B cell (primary cell): ENCODE measurements around the gene MTPN. TPM values are rescaled to one million over a fixed set of nuclear protein-coding genes. Genes with fewer than 3 reads are reported as not detected.

Experiments used
- ATAC-seq: fragments of 200-7000 bp; cut with Tn5 transposase; one replicate; pipeline ENCODE4 v1.10.0; 2021; ENCODE audit warnings: low read depth, mild to moderate bottlenecking, moderate number of reproducible peaks, moderate library complexity
- CTCF ChIA-PET: fragments of 350-600 bp; sonication (Branson Sonifier 250); formaldehyde crosslinking; loops from one replicate; lab custom pipeline; 2021; ENCODE audit warnings: antibody characterized with exemption, inconsistent platforms; lab: Charles Lee
- POLR2A ChIA-PET: fragments of 350-600 bp; sonication (Branson Sonifier 250); formaldehyde crosslinking; loops from one replicate; lab custom pipeline; 2021; ENCODE audit warnings: antibody characterized with exemption; lab: Charles Lee
- DNase-seq: peaks from one replicate; pipeline ENCODE4 v3.0.0; 2013
- H2AFZ ChIP-seq: 2 replicates; pipeline ENCODE4 v1.6.1; 2012; ENCODE audit warnings: mild to moderate bottlenecking, low read depth, low read length; ENCODE audit not compliant: insufficient read depth, poor library complexity, severe bottlenecking
- H3K27ac ChIP-seq, 2 donors: 1 replicate in 1 of 2; 2 replicates in 1 of 2; pipeline ENCODE4 v1.5.1; 2012 to 2013; ENCODE audit warnings: low read length in 2 of 2, mild to moderate bottlenecking in 2 of 2, moderate library complexity in 1 of 2
- H3K27me3 ChIP-seq, 4 experiments: fragments of 200-600 bp in 1 of 4; sonication (generic) in 1 of 4; replicated peaks in 1 of 4; 1 replicate in 2 of 4; 2 replicates in 2 of 4; pipeline versions ENCODE4 v1.6.1 to v1.7.0; 2013 to 2016; ENCODE audit warnings: low read length in 3 of 4, mild to moderate bottlenecking in 2 of 4, mixed read lengths in 1 of 4, moderate library complexity in 1 of 4; ENCODE audit not compliant: insufficient read depth in 4 of 4, control insufficient read depth in 3 of 4; ENCODE audit errors: control extremely low read depth in 1 of 4
- H3K36me3 ChIP-seq, 2 experiments: replicated peaks in 1 of 2; 1 replicate in 1 of 2; 2 replicates in 1 of 2; pipeline versions ENCODE4 v1.6.1 to v1.7.1; 2013; ENCODE audit warnings: low read length in 1 of 2; ENCODE audit not compliant: insufficient read depth in 2 of 2, control insufficient read depth in 1 of 2; ENCODE audit errors: control extremely low read depth in 1 of 2, extremely low read depth in 1 of 2
- H3K4me1 ChIP-seq, 2 donors: fragments of 200-600 bp in 1 of 2; sonication (generic) in 1 of 2; 1 replicate in 1 of 2; 2 replicates in 1 of 2; pipeline versions ENCODE4 v1.5.1 to v1.6.1; 2013 to 2017; ENCODE audit warnings: low read length in 2 of 2; ENCODE audit not compliant: control insufficient read depth in 2 of 2, insufficient read depth in 2 of 2
- H3K4me2 ChIP-seq: replicated peaks from 2 replicates; pipeline ENCODE3; 2012; ENCODE audit warnings: mild to moderate bottlenecking, low read depth, low read length; ENCODE audit not compliant: poor library complexity, severe bottlenecking
- H3K4me3 ChIP-seq, 5 experiments: fragments of 200-600 bp in 1 of 5; sonication (generic) in 1 of 5; 1 replicate in 3 of 5; 2 replicates in 2 of 5; pipeline versions ENCODE4 v1.5.1 to v1.7.0; 2011 to 2016; ENCODE audit warnings: low read length in 4 of 5, mild to moderate bottlenecking in 4 of 5, low read depth in 2 of 5, control low read depth in 1 of 5, moderate library complexity in 1 of 5; ENCODE audit not compliant: insufficient read depth in 1 of 5; ENCODE audit errors: control extremely low read depth in 1 of 5, extremely low read depth in 1 of 5
- H3K79me2 ChIP-seq: fragments of 200-600 bp; sonication (generic); one replicate; pipeline ENCODE4 v1.6.0; 2016; ENCODE audit warnings: low read length; ENCODE audit not compliant: control insufficient read depth, insufficient read depth
- H3K9ac ChIP-seq: fragments of 200-600 bp; sonication (generic); 2 replicates; pipeline ENCODE4 v1.6.1; 2017; ENCODE audit warnings: mild to moderate bottlenecking, low read length, moderate library complexity
- H3K9me3 ChIP-seq, 3 donors: one replicate each; pipeline versions ENCODE4 v1.6.1 to v1.7.1; 2013; ENCODE audit warnings: low read length in 2 of 3; ENCODE audit not compliant: control insufficient read depth in 2 of 3, insufficient read depth in 1 of 3; ENCODE audit errors: control extremely low read depth in 1 of 3
- H4K20me1 ChIP-seq: 2 replicates; pipeline ENCODE4 v1.6.0; 2012; ENCODE audit warnings: mild to moderate bottlenecking, low read length; ENCODE audit not compliant: insufficient read depth, control insufficient read depth, poor library complexity, severe bottlenecking
- H3K27ac Mint-ChIP-seq: one replicate; pipeline ENCODE4 v1.8.0; 2021; ENCODE audit warnings: mixed read lengths
- H3K27me3 Mint-ChIP-seq: one replicate; pipeline ENCODE4 v1.8.0; 2021; ENCODE audit warnings: mixed read lengths
- H3K4me1 Mint-ChIP-seq: one replicate; pipeline ENCODE4 v1.8.0; 2021; ENCODE audit warnings: mixed read lengths
- H3K4me3 Mint-ChIP-seq: one replicate; pipeline ENCODE4 v1.8.0; 2021; ENCODE audit warnings: mixed read lengths
- H3K9me3 Mint-ChIP-seq: one replicate; pipeline ENCODE4 v1.8.0; 2022; ENCODE audit warnings: mixed read lengths; ENCODE audit not compliant: insufficient read depth
- EZH2 ChIP-seq: IDR thresholded peaks from 2 replicates; pipeline ENCODE4 v1.6.1; 2012; ENCODE audit warnings: borderline replicate concordance, low read depth, mild to moderate bottlenecking, moderate library complexity, low read length; ENCODE audit not compliant: insufficient read depth, poor library complexity, severe bottlenecking
- WGBS: methylation state at CpG from one replicate; pipeline ENCODE4 v1.1.5; 2013; ENCODE audit warnings: missing lambda C conversion rate; ENCODE audit not compliant: insufficient coverage; 5-methylcytosine and 5-hydroxymethylcytosine counted together
- intact Hi-C: fragments of 100-400 bp; cut with micrococcal nuclease; formaldehyde crosslinking; loops from one replicate; pipeline ENCODE4 v1.10.0; 2022
- polyA plus RNA-seq: library from polyadenylated mRNA; depleted of rRNA; stranded (reverse); fragments of >200 nt; gene quantifications from 2 replicates; pipeline ENCODE4 v1.2.3, GENCODE V29; 2012
- total RNA-seq, 2 donors: library from RNA; stranded (reverse); fragments of 120-200 nt in 1 of 2; gene quantifications; 1 replicate in 1 of 2; 2 replicates in 1 of 2; pipeline versions ENCODE4 v1.2.3 to v1.2.4, GENCODE V29; 2013 to 2022
- TF ChIP-seq, protein P1 (sequence below): fragments of 200-600 bp; IDR thresholded peaks from one replicate; pipeline ENCODE4 v1.8.0; 2022; ENCODE audit warnings: antibody characterized with exemption, mild to moderate bottlenecking

MTPN gene
- total and polyA plus RNA-seq, 2 donors (not counting 1 experiment from before 2014, with no cell fraction given): 60.5 to 115 TPM

DNA sequence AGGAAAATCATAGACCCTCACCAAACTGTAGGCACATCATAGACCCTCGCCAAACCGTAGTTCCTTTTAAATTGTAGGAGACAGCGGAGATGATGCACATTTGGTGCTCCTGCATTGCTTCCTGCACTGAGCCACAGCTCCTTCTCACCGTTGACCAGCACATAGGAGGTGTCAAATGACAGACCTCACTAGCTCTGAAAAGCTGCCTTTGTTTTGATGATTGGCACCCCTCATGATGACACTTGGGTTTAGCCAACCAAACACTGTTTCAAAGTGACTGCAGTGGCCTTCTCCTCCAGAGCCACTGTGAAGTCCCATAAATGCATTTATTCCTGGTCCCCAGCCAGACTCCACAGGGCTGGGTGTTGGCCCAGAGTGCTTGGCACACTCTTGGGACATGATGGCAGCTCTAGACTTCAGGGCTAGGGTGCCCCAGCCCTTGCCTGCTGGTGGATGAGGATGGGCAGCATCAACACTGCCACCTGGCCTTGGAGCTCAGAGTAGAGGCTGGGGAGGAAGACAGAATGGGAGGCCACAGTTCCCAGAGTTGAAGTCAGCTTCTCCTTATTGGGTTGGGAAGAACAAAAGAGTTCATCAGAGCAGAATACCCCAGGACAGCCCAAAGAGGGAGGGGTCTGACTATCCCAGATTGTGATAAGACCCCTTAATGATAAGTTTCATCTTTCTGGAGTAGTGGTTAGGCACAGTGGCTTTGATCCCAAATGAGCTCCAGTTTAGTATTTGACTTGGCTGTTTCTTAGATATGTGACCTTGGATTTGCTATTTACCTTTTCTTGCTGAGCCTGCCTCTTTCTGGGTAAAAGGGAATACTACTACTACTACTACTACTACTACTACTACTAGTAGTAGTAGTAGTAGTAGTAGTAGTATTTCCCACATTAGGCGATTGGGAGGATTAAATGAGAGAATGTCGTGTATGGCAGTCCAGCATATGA is 75.3 kb downstream of the MTPN start:
- intact Hi-C loops: no loop called here
- no peaks in the 10 kb centered on the region for H3K27me3 ChIP-seq
- no peaks in the 10 kb centered on the region for H3K4me1 Mint-ChIP-seq
- no peaks in the 10 kb centered on the region for H4K20me1 ChIP-seq
- WGBS: 87% methylated on average over 4 of the region's 6 CpGs
- H3K4me2 ChIP-seq: no peak overlapping the region
- H3K27ac Mint-ChIP-seq: no peak overlapping the region
- H3K4me3 Mint-ChIP-seq: no peak overlapping the region
- H3K9me3 ChIP-seq: peaks cover 0 to 7% (median 0%) of the 10 kb centered on the region in 3 donors
- H3K9me3 Mint-ChIP-seq: no peaks in the 10 kb centered on the region
- no peak overlapping the region for H2AFZ ChIP-seq
- H3K36me3 ChIP-seq: no peaks in the 10 kb centered on the region
- no peaks in the 10 kb centered on the region for H3K27me3 Mint-ChIP-seq
- no peaks in the 10 kb centered on the region for H3K4me1 ChIP-seq
- ATAC-seq: no peak
- H3K79me2 ChIP-seq: no peaks in the 10 kb centered on the region
- TF ChIP-seq EZH2: no peak
- ChIA-PET POLR2A (no interaction called here), CTCF (no interaction called here)
- no peak overlapping the region for H3K4me3 ChIP-seq
- H3K27ac ChIP-seq: no peak overlapping the region
- H3K9ac ChIP-seq: no peak overlapping the region
- DNase-seq: no peak

- H3K9ac ChIP-seq: no peak overlapping the region
- intact Hi-C loops: no loop called here
- POLR2A ChIA-PET: no interaction called here
- Mint-ChIP-seq H3K27me3 (no peaks in the 10 kb centered on the region), H3K9me3 (no peaks in the 10 kb centered on the region), H3K4me1 (no peaks in the 10 kb centered on the region), H3K27ac (no peak overlapping the region), H3K4me3 (no peak overlapping the region)
- CTCF ChIA-PET: no interaction called here
- ATAC-seq: no peak
- no peak overlapping the region for H3K4me2 ChIP-seq
- H3K4me1 ChIP-seq: no peaks in the 10 kb centered on the region
- no CpG with 5 or more reads among the region's 5 CpGs for WGBS
- no peak overlapping the region for H2AFZ ChIP-seq
- H3K27ac ChIP-seq: no peak overlapping the region
- DNase-seq: no peak
- TF ChIP-seq, protein P1, sequence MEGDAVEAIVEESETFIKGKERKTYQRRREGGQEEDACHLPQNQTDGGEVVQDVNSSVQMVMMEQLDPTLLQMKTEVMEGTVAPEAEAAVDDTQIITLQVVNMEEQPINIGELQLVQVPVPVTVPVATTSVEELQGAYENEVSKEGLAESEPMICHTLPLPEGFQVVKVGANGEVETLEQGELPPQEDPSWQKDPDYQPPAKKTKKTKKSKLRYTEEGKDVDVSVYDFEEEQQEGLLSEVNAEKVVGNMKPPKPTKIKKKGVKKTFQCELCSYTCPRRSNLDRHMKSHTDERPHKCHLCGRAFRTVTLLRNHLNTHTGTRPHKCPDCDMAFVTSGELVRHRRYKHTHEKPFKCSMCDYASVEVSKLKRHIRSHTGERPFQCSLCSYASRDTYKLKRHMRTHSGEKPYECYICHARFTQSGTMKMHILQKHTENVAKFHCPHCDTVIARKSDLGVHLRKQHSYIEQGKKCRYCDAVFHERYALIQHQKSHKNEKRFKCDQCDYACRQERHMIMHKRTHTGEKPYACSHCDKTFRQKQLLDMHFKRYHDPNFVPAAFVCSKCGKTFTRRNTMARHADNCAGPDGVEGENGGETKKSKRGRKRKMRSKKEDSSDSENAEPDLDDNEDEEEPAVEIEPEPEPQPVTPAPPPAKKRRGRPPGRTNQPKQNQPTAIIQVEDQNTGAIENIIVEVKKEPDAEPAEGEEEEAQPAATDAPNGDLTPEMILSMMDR: no peak
- no peak for TF ChIP-seq EZH2
- no peaks in the 10 kb centered on the region for H3K27me3 ChIP-seq
- H3K9me3 ChIP-seq: peaks cover 0 to 7% (median 0%) of the 10 kb centered on the region in 3 donors
- H4K20me1 ChIP-seq: no peaks in the 10 kb centered on the region
- no peaks in the 10 kb centered on the region for H3K79me2 ChIP-seq
- no peak overlapping the region for H3K4me3 ChIP-seq
- H3K36me3 ChIP-seq: no peaks in the 10 kb centered on the region
Observed at GRCh38 chr7:135900065-135900546, 77.1 kb downstream of the MTPN start.
